ENCODE results near the gene ZNF787. TPM values are rescaled to one million over a fixed set of nuclear protein-coding genes. Genes with fewer than 3 reads are reported as not detected.

ZNF787 gene
- total and polyA plus RNA-seq, 2 of the 13 experiments (the other 11 are each of a cell fraction or from before 2014, with no cell fraction given), result 15.1 to 42.8 TPM

- TF ChIP-seq E2F5 (CRISPR knock-in tag; conservative IDR thresholded peaks at IDR 0.05) (no peak), ZNF839 (CRISPR knock-in tag; IDR thresholded peaks at IDR 0.05; ENCODE audit: borderline replicate concordance) (no peak), ARID5B (CRISPR knock-in tag; IDR thresholded peaks at IDR 0.05) (peak; percentile 91), ZNF691 (CRISPR knock-in tag; IDR thresholded peaks at IDR 0.05; ENCODE audit: borderline replicate concordance, low read depth) (peak; percentile 19; the same call in 1 of the 2 replicates), HMGXB4 (CRISPR knock-in tag; IDR thresholded peaks at IDR 0.05; ENCODE audit: borderline replicate concordance in 1 of 2, low read depth in 1 of 2) (0 out of 4 replicates have a peak, but pooled peaks of 1 of the 2 experiments have one; percentile 55), SMAD1 (CRISPR knock-in tag; IDR thresholded peaks at IDR 0.05; ENCODE audit: borderline replicate concordance, low read depth) (0 out of 2 replicates have a peak, but pooled peaks have one; percentile 36), ZBTB25 (CRISPR knock-in tag; IDR thresholded peaks at IDR 0.05) (peak; percentile 65; the same call in 1 of the 2 replicates), PLSCR1 (CRISPR knock-in tag; IDR thresholded peaks at IDR 0.05; ENCODE audit: borderline replicate concordance) (no peak), BCLAF1 (IDR thresholded peaks at IDR 0.05) (no peak)
- TF ChIP-seq, protein P1, sequence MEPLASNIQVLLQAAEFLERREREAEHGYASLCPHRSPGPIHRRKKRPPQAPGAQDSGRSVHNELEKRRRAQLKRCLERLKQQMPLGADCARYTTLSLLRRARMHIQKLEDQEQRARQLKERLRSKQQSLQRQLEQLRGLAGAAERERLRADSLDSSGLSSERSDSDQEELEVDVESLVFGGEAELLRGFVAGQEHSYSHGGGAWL (CRISPR knock-in tag; IDR thresholded peaks at IDR 0.05), result no peak
- TF ChIP-seq, protein P2, sequence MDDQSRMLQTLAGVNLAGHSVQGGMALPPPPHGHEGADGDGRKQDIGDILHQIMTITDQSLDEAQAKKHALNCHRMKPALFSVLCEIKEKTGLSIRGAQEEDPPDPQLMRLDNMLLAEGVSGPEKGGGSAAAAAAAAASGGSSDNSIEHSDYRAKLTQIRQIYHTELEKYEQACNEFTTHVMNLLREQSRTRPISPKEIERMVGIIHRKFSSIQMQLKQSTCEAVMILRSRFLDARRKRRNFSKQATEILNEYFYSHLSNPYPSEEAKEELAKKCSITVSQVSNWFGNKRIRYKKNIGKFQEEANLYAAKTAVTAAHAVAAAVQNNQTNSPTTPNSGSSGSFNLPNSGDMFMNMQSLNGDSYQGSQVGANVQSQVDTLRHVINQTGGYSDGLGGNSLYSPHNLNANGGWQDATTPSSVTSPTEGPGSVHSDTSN (CRISPR knock-in tag; IDR thresholded peaks at IDR 0.05; ENCODE audit: borderline replicate concordance), result no peak
These were observed 21.1 kb upstream of the ZNF787 start (continued) for GRCh38 chr19:56142087-56142787.

Measured in HepG2 (cell line).